Adrenal gland (tissue), 5 donors: ENCODE data around the gene TAPT1.

Source experiments
- CTCF ChIP-seq, 6 experiments: fragments of 450-650 bp in 4 of 6; fragments of 200-600 bp in 2 of 6; sonication (generic) in 1 of 6; IDR thresholded peaks; 1 replicate in 5 of 6; 2 replicates in 1 of 6; pipeline versions ENCODE4 v1.5.1 to v1.8.0; 2016 to 2021; ENCODE audit warnings: antibody characterized with exemption in 6 of 6, mild to moderate bottlenecking in 2 of 6, moderate library complexity in 1 of 6
- POLR2A ChIP-seq, 2 donors: fragments of 450-650 bp; IDR thresholded peaks; one replicate each; pipeline ENCODE4 v1.6.1; 2017; ENCODE audit warnings: antibody characterized with exemption in 2 of 2, mild to moderate bottlenecking in 2 of 2, moderate library complexity in 1 of 2
- donor health status: DM: no; HTN: no; CAD: no.

DNA sequence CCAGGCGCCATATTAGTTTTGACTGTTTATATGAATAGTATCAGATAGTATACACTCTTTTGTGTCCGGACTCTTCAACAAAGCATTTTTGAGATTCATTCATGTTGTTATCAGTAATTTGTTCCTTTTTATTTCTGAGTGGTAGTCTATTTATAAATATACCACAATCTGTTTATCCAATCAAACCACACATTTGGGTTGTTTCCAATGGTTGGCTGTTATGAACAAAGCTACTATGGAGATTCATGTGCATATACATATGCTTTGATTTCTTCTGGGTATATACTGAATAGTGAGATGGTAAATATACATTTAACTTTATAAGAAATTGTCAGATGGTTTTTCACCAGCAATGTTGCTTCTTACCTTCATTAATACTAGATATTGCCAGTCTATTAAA lies 36.8 kb upstream of the TAPT1 start:
- TF ChIP-seq CTCF (IDR thresholded peaks at IDR 0.05) = no peak
- TF ChIP-seq POLR2A (IDR thresholded peaks at IDR 0.05) = no peak
